ENCODE results near the gene NKX3-2.

DNA sequence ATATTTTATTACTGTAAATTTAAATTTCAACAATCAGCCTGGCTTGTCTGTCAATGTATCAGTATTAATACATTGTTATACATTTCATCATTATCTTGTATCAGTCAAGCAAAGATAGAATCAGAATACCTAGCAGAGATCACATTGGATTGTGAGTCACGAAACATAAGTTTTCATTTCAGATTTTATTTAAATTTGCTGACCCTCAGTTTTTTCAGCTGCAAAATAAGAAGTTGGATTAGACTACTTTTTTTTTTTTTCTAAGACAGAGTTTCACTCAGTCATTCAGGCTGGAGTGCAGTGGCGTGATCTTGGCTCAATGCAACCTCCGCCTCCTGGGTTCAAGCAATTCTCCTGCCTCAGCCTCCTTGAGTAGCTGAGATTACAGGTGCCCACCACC is 33.4 kb upstream of the NKX3-2 start:
- TF ChIP-seq ZC3H10 (CRISPR knock-in tag; IDR thresholded peaks at IDR 0.05) (no peak), ZFP30 (CRISPR knock-in tag; IDR thresholded peaks at IDR 0.05) (no peak), ARNTL (CRISPR knock-in tag; IDR thresholded peaks at IDR 0.05; ENCODE audit: borderline replicate concordance, low read depth) (no peak), ZFP3 (CRISPR knock-in tag; IDR thresholded peaks at IDR 0.05) (no peak), RARB (CRISPR knock-in tag; IDR thresholded peaks at IDR 0.05) (no peak), ISL1 (CRISPR knock-in tag; IDR thresholded peaks at IDR 0.05) (no peak)
- TF ChIP-seq, protein P1, sequence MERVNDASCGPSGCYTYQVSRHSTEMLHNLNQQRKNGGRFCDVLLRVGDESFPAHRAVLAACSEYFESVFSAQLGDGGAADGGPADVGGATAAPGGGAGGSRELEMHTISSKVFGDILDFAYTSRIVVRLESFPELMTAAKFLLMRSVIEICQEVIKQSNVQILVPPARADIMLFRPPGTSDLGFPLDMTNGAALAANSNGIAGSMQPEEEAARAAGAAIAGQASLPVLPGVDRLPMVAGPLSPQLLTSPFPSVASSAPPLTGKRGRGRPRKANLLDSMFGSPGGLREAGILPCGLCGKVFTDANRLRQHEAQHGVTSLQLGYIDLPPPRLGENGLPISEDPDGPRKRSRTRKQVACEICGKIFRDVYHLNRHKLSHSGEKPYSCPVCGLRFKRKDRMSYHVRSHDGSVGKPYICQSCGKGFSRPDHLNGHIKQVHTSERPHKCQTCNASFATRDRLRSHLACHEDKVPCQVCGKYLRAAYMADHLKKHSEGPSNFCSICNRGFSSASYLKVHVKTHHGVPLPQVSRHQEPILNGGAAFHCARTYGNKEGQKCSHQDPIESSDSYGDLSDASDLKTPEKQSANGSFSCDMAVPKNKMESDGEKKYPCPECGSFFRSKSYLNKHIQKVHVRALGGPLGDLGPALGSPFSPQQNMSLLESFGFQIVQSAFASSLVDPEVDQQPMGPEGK (CRISPR knock-in tag; IDR thresholded peaks at IDR 0.05; ENCODE audit: borderline replicate concordance), result no peak
